A549 (cell line): ENCODE data around the gene STEAP1. TPM values are rescaled to one million over a fixed set of nuclear protein-coding genes. Genes with fewer than 3 reads are reported as not detected.

Experiments used
- ATAC-seq, 2 experiments: fragments of 200-7000 bp in 1 of 2; fragments of >200 bp in 1 of 2; cut with Nextera tagmentation in 1 of 2; cut with Tn5 transposase in 1 of 2; 3 replicates each; pipeline versions ENCODE4 v1.8.0 to v1.9.1; 2018 to 2020; ENCODE audit warnings: mild to moderate bottlenecking in 1 of 2, moderate library complexity in 1 of 2
- CTCF ChIA-PET: fragments of 300-600 bp; sonication (Branson Sonifier 250); formaldehyde crosslinking; extraction: SDS; loops from one replicate; lab custom pipeline; 2021; ENCODE audit warnings: antibody characterized with exemption, inconsistent platforms; lab: Yijun Ruan, JAX
- POLR2A ChIA-PET: fragments of 350-600 bp; formaldehyde crosslinking; extraction: SDS; loops from one replicate; lab custom pipeline; 2021; ENCODE audit warnings: antibody characterized with exemption, inconsistent platforms; lab: Yijun Ruan, JAX
- DNase-seq, 2 experiments: peaks; one replicate each; pipeline versions ENCODE4 v3.0.0 to v3.0.0-alpha.2; 2011 to 2016; ENCODE audit warnings: low read depth in 1 of 2, low spot score in 1 of 2
- FAIRE-seq: peaks from 2 replicates; lab custom pipeline; 2011; peaks lifted over from hg19 to GRCh38; lab: Jason Lieb, UNC
- H3K27ac ChIP-seq, 2 experiments: fragments of >200 bp; sonication (Bioruptor Twin); formaldehyde crosslinking; 3 replicates each; pipeline ENCODE4 v1.5.1; 2016 to 2017
- H3K4me1 ChIP-seq: fragments of >200 bp; sonication (Bioruptor Twin); formaldehyde crosslinking; 3 replicates; pipeline ENCODE4 v1.6.1; 2016
- H3K4me2 ChIP-seq: fragments of >200 bp; sonication (Bioruptor Twin); formaldehyde crosslinking; 3 replicates; pipeline ENCODE4 v1.6.1; 2016
- H3K4me3 ChIP-seq: fragments of >200 bp; sonication (Bioruptor Twin); formaldehyde crosslinking; 3 replicates; pipeline ENCODE4 v1.5.1; 2016
- H3K9me3 ChIP-seq: fragments of >200 bp; sonication (Bioruptor Twin); formaldehyde crosslinking; 3 replicates; pipeline ENCODE4 v1.6.1; 2016
- CEBPB ChIP-seq, 2 experiments: fragments of >200 bp in 1 of 2; sonication (Bioruptor Twin) in 1 of 2; formaldehyde crosslinking in 1 of 2; IDR thresholded peaks; 2 replicates each; pipeline ENCODE4 v1.6.1; 2012 to 2016
- CHD4 ChIP-seq: fragments of 200-600 bp; sonication (generic); IDR thresholded peaks from 2 replicates; pipeline ENCODE4 v1.6.1; 2016; ENCODE audit warnings: antibody characterized with exemption, mild to moderate bottlenecking, borderline replicate concordance
- EP300 ChIP-seq, 2 experiments: fragments of >200 bp; sonication (Bioruptor Twin); formaldehyde crosslinking; IDR thresholded peaks; 2 replicates in 1 of 2; 3 replicates in 1 of 2; pipeline ENCODE4 v1.6.1; 2016 to 2017
- ESRRA ChIP-seq: fragments of 150-350 bp; IDR thresholded peaks from 2 replicates; pipeline ENCODE4 v1.6.1; 2014; ENCODE audit warnings: mild to moderate bottlenecking, low read length, borderline replicate concordance
- FOSB ChIP-seq: fragments of 250-450 bp; sonication (Bioruptor Pico); IDR thresholded peaks from 2 replicates; pipeline ENCODE4 v1.5.0; 2020; ENCODE audit warnings: mild to moderate bottlenecking, moderate library complexity
- FOXS1 ChIP-seq: fragments of 250-450 bp; sonication (Bioruptor Pico); IDR thresholded peaks from 2 replicates; pipeline ENCODE4 v1.5.0; 2020; ENCODE audit warnings: mild to moderate bottlenecking, moderate library complexity
- GATA3 ChIP-seq: IDR thresholded peaks from 2 replicates; pipeline ENCODE4 v1.6.1; 2012; ENCODE audit warnings: borderline replicate concordance
- KDM1A ChIP-seq: fragments of 200-600 bp; sonication (generic); IDR thresholded peaks from 2 replicates; pipeline ENCODE4 v1.6.1; 2016; ENCODE audit warnings: low read depth, mild to moderate bottlenecking
- KDM5A ChIP-seq: fragments of 200-600 bp; sonication (generic); IDR thresholded peaks from 2 replicates; pipeline ENCODE4 v1.6.1; 2016; ENCODE audit warnings: antibody characterized with exemption, mild to moderate bottlenecking
- NFE2L2 ChIP-seq: fragments of 150-350 bp; conservative IDR thresholded peaks from 2 replicates; pipeline ENCODE4 v1.6.1; 2014; ENCODE audit warnings: low read length
- PHF8 ChIP-seq: fragments of 200-600 bp; sonication (generic); IDR thresholded peaks from 2 replicates; pipeline ENCODE4 v1.6.1; 2016; ENCODE audit warnings: low read depth, mild to moderate bottlenecking, antibody characterized with exemption, moderate library complexity, borderline replicate concordance
- POLR2A ChIP-seq: IDR thresholded peaks from 2 replicates; pipeline ENCODE4 v1.6.1; 2012; ENCODE audit warnings: mild to moderate bottlenecking, low read length
- SREBF2 ChIP-seq: fragments of 450-650 bp; IDR thresholded peaks from 2 replicates; pipeline ENCODE4 v1.6.1; 2014; ENCODE audit warnings: mild to moderate bottlenecking, moderate library complexity
- ZC3H11A ChIP-seq: fragments of 450-650 bp; IDR thresholded peaks from 2 replicates; pipeline ENCODE4 v1.6.1; 2014; ENCODE audit warnings: antibody characterized with exemption, mild to moderate bottlenecking
- ZNF302 ChIP-seq: fragments of 250-450 bp; sonication (Bioruptor Pico); IDR thresholded peaks from 2 replicates; pipeline ENCODE4 v1.9.0; 2021; ENCODE audit warnings: inconsistent platforms, mild to moderate bottlenecking, moderate library complexity
- WGBS: methylation state at CpG from one replicate; pipeline ENCODE4 v1.1.6; 2017; ENCODE audit errors: missing lambda C conversion rate; 5-methylcytosine and 5-hydroxymethylcytosine counted together
- polyA plus RNA-seq, 4 experiments: library from polyadenylated mRNA; depleted of rRNA in 3 of 4; stranded (reverse); fragments of >200 nt; fragmentation: RNase III in 1 of 4; extraction: RNeasy Plus Mini Kit Qiagen cat#74134 plus additional on column Dnase treatment in 1 of 4; gene quantifications; 2 replicates in 3 of 4; 3 replicates in 1 of 4; pipeline ENCODE4 v1.2.3, GENCODE V29; 2011 to 2017
- TF ChIP-seq, protein P1 (sequence below): fragments of >200 bp; sonication (Bioruptor Twin); formaldehyde crosslinking; IDR thresholded peaks from 2 replicates; pipeline ENCODE4 v1.6.1; 2016
- TF ChIP-seq, protein P2 (sequence below): fragments of 250-450 bp; sonication (Bioruptor Pico); IDR thresholded peaks from 2 replicates; pipeline ENCODE4 v1.5.0; 2020; ENCODE audit warnings: low read depth, mild to moderate bottlenecking, moderate library complexity
- TF ChIP-seq, protein P3 (sequence below): IDR thresholded peaks from 2 replicates; pipeline ENCODE4 v1.6.1; 2012
- TF ChIP-seq, protein P4 (sequence below): fragments of 200-600 bp; sonication (generic); IDR thresholded peaks from 2 replicates; pipeline ENCODE4 v1.6.1; 2016; ENCODE audit warnings: antibody characterized with exemption, mild to moderate bottlenecking, moderate library complexity

Gene STEAP1
- polyA plus RNA-seq, 2 of the 4 experiments (the other 2 are of a cell fraction) = 15.7 to 81.3 TPM

DNA sequence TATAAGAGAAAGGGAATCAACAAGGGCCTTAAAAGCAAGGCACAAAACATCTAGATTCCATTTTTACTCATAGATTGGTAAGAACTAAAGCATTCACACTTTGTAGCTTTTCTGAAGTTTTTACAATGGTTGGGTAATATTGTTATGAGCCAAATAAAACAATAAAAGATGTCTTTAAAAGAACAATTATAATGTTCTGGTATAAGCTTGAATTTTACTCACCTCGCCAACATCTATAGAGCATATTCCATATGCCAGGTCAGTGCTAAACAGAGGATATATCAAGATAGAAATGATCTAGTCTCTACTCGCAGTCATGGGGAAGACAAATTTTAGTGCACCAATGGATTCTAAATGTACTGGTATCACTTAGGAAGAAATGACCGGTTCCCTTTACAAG lies 11.9 kb downstream of the STEAP1 start (continued):
- TF ChIP-seq, protein P1, sequence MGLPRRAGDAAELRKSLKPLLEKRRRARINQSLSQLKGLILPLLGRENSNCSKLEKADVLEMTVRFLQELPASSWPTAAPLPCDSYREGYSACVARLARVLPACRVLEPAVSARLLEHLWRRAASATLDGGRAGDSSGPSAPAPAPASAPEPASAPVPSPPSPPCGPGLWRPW = no peak

DNA sequence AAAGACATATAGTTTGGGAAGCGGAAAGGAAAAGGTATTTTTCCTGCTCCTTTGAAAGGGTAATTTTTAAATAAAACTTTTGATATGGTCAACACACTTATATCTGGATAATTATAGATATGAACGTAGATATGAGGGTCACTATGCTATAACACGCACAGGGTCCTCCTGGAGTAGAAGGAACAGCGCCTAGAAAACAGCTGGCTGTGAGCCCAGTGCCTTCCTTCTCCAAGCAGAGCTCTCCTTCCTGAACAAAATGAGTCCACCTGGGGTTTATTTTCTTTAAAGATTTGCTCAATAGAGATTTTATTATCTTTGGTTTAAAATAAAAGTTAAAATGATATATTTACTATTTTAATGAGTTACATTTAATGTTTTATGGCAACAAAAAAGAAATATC lies 13.1 kb downstream of the STEAP1 start:
- TF ChIP-seq FOXS1 = no peak
- no peak for TF ChIP-seq SREBF2
- TF ChIP-seq, protein P2, sequence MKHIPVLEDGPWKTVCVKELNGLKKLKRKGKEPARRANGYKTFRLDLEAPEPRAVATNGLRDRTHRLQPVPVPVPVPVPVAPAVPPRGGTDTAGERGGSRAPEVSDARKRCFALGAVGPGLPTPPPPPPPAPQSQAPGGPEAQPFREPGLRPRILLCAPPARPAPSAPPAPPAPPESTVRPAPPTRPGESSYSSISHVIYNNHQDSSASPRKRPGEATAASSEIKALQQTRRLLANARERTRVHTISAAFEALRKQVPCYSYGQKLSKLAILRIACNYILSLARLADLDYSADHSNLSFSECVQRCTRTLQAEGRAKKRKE (CRISPR knock-in tag) = no peak
- TF ChIP-seq NFE2L2 = no peak
- TF ChIP-seq, protein P3, sequence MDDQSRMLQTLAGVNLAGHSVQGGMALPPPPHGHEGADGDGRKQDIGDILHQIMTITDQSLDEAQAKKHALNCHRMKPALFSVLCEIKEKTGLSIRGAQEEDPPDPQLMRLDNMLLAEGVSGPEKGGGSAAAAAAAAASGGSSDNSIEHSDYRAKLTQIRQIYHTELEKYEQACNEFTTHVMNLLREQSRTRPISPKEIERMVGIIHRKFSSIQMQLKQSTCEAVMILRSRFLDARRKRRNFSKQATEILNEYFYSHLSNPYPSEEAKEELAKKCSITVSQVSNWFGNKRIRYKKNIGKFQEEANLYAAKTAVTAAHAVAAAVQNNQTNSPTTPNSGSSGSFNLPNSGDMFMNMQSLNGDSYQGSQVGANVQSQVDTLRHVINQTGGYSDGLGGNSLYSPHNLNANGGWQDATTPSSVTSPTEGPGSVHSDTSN = no peak
- TF ChIP-seq, protein P1 = no peak
- TF ChIP-seq FOSB = no peak
- TF ChIP-seq CEBPB (IDR thresholded peaks at IDR 0.05) = no peak
- TF ChIP-seq PHF8 = no peak
- no peak for TF ChIP-seq KDM1A
- no peak for TF ChIP-seq GATA3
- TF ChIP-seq ZC3H11A = no peak
- TF ChIP-seq ESRRA = no peak
- TF ChIP-seq POLR2A = no peak
- no peak for TF ChIP-seq CHD4
- TF ChIP-seq, protein P4, sequence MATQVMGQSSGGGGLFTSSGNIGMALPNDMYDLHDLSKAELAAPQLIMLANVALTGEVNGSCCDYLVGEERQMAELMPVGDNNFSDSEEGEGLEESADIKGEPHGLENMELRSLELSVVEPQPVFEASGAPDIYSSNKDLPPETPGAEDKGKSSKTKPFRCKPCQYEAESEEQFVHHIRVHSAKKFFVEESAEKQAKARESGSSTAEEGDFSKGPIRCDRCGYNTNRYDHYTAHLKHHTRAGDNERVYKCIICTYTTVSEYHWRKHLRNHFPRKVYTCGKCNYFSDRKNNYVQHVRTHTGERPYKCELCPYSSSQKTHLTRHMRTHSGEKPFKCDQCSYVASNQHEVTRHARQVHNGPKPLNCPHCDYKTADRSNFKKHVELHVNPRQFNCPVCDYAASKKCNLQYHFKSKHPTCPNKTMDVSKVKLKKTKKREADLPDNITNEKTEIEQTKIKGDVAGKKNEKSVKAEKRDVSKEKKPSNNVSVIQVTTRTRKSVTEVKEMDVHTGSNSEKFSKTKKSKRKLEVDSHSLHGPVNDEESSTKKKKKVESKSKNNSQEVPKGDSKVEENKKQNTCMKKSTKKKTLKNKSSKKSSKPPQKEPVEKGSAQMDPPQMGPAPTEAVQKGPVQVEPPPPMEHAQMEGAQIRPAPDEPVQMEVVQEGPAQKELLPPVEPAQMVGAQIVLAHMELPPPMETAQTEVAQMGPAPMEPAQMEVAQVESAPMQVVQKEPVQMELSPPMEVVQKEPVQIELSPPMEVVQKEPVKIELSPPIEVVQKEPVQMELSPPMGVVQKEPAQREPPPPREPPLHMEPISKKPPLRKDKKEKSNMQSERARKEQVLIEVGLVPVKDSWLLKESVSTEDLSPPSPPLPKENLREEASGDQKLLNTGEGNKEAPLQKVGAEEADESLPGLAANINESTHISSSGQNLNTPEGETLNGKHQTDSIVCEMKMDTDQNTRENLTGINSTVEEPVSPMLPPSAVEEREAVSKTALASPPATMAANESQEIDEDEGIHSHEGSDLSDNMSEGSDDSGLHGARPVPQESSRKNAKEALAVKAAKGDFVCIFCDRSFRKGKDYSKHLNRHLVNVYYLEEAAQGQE = no peak
- no peak for TF ChIP-seq KDM5A
- Histone ChIP-seq H3K27ac (no peak overlapping the region), H3K4me1 (no peaks in the 10 kb centered on the region), H3K9me3 (peaks cover 18% of the 10 kb centered on the region; the same call in 2 of the 3 replicates), H3K4me3 (no peak overlapping the region), H3K4me2 (no peak overlapping the region)
- CTCF ChIA-PET = interaction anchor here (0.7 to 3.0 kb wide), 3 partner anchors 15 to 93 kb away, joined by 3 to 10 read pairs (median 4); partner anchors contain the start of gene STEAP2
- no peak for FAIRE-seq
- no peak for DNase-seq
- POLR2A ChIA-PET = no interaction called here
- WGBS = 79% methylated on average over 4 of the region's 4 CpGs
- ATAC-seq = no peak

DNA sequence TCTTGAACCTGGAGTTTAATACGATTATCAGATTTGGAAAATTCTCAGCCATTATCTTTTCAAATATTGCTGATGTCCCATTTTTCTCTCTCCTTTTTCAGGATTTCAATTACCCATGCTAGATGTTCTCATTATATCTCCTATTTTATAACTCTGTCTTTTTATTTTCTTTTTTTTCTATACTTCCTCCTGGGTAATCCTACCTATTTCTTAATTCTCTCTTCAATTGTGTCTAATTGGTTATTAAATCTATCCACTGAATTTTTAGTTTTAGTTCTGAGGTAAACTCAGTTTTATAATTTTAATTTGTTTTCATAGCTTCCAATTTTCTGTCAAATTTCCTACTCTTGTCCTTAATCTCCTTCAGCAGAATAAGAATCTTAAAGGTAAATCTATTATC lies 15.6 kb downstream of the STEAP1 start:
- 98% methylated on average over 1 of the region's 1 CpG for WGBS
- ATAC-seq = no peak
- POLR2A ChIA-PET = no interaction called here

More for the DNA sequence above, 15.6 kb downstream of the STEAP1 start:
- Histone ChIP-seq H3K4me3 (no peak overlapping the region), H3K27ac (no peak overlapping the region), H3K4me1 (peaks cover 21% of the 10 kb centered on the region), H3K4me2 (no peak overlapping the region), H3K9me3 (peaks cover 18% of the 10 kb centered on the region; the same call in 2 of the 3 replicates)
- DNase-seq (no peak), FAIRE-seq (no peak)
- CTCF ChIA-PET = no interaction called here
- TF ChIP-seq, protein P3 = no peak
- no peak for TF ChIP-seq EP300 (IDR thresholded peaks at IDR 0.05)
- no peak for TF ChIP-seq ZNF302
